Hepatocyte (in vitro differentiated cells): ENCODE results near the gene TTC39A.

Experiments used
- EZH2 ChIP-seq: fragments of 200-600 bp; sonication (generic); IDR thresholded peaks from 2 replicates; pipeline ENCODE4 v1.6.1; 2016; ENCODE audit warnings: antibody characterized with exemption, mild to moderate bottlenecking, borderline replicate concordance
- TF ChIP-seq, protein P1 (sequence below): fragments of 200-600 bp; sonication (generic); IDR thresholded peaks from 2 replicates; pipeline ENCODE4 v1.5.1; 2016; ENCODE audit warnings: antibody characterized with exemption, mild to moderate bottlenecking; ENCODE audit not compliant: poor library complexity

DNA sequence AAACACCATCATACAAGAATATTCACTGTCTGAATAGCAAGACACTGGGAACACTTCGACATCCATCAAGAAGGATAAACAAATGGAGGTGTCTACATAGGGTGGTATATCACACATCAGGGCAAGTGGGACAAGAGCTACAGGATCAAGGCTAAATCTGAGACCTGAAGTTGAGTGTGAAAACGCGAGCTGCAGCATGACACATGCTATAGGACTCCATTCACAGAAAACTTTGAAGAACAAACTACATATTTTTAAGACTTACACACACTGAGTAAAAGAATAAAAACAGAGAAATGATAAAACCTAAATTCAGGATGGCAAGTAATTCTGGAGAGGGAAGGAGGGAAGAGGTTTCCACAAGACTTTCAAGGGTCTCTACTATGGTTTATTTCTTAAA lies 2.1 kb downstream of the TTC39A start:
- TF ChIP-seq EZH2: no peak
- TF ChIP-seq, protein P1, sequence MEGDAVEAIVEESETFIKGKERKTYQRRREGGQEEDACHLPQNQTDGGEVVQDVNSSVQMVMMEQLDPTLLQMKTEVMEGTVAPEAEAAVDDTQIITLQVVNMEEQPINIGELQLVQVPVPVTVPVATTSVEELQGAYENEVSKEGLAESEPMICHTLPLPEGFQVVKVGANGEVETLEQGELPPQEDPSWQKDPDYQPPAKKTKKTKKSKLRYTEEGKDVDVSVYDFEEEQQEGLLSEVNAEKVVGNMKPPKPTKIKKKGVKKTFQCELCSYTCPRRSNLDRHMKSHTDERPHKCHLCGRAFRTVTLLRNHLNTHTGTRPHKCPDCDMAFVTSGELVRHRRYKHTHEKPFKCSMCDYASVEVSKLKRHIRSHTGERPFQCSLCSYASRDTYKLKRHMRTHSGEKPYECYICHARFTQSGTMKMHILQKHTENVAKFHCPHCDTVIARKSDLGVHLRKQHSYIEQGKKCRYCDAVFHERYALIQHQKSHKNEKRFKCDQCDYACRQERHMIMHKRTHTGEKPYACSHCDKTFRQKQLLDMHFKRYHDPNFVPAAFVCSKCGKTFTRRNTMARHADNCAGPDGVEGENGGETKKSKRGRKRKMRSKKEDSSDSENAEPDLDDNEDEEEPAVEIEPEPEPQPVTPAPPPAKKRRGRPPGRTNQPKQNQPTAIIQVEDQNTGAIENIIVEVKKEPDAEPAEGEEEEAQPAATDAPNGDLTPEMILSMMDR: no peak
